ENCODE data around the gene LRRC70.

Gene LRRC70

GRCh38 chr5:62603934-62604333 lies 25.3 kb downstream of the LRRC70 start:
- Histone ChIP-seq H3K27me3 (ENCODE audit: insufficient read depth, insufficient read length) (no peaks in the 10 kb centered on the region), H3K4me3 (ENCODE audit: insufficient read length, low read depth) (no peak overlapping the region), H3K9me3 (ENCODE audit: insufficient read depth, low read length) (no peaks in the 10 kb centered on the region), H3K9ac (ENCODE audit: insufficient read length, low read depth) (no peak overlapping the region), H3K4me1 (ENCODE audit: insufficient read depth, insufficient read length) (no peaks in the 10 kb centered on the region), H3K36me3 (ENCODE audit: insufficient read depth, insufficient read length, low read length) (peaks cover 7% of the 10 kb centered on the region)
- no peak for DNase-seq (ENCODE audit: low read depth, low spot score)
- TF ChIP-seq ZNF274 (IDR thresholded peaks at IDR 0.05; ENCODE audit: low read depth, low read length): no peak
- no peak for TF ChIP-seq SUZ12 (IDR thresholded peaks at IDR 0.05; ENCODE audit: extremely low read depth, insufficient read depth, insufficient read length)
- TF ChIP-seq YY1 (IDR thresholded peaks at IDR 0.05; ENCODE audit: insufficient read depth, insufficient read length): no peak

DNA sequence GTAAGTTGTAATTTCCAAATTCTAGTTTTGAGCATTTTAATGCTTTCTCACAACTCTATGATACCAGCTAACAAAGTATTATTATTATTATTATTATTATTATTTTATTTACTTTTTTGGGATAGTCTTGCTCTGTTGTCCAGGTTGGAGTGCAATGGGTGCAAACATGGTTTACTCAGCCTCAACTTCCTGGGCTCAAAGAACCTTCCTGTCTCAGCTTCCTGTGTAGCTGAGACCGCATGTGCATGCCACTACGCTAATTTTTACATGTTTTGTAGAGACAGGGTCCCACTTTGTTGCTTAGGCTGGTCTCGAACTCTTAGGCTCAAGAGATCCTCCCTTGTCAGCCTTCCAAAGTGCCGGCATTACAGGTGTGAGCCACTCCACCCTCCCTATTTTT lies 27.0 kb downstream of the LRRC70 start:
- no peak overlapping the region for H3K4me3 ChIP-seq (ENCODE audit: insufficient read length, low read depth)
- no peak for DNase-seq (ENCODE audit: low read depth, low spot score)

DNA sequence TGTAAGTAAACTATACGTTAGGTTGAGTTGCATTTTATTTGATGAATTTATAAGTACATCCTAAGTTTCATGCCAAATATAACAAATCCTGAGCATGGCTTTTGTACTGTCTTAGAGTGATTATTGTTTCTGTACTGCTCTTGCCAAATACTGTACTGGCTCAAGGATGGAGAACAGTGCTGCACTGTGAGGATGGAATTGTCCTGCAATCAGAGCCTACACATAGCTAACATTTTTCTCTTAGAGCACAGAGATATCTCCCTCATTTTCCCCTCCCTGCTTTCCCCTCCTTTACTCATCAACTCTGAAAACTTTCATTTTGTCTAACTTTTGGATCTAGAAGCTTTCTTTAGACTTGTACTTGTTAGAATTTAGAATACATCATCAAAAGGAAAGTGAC lies 28.3 kb downstream of the LRRC70 start:
- Histone ChIP-seq H3K4me3 (ENCODE audit: insufficient read length, low read depth) (no peak overlapping the region), H3K4me1 (ENCODE audit: insufficient read depth, insufficient read length) (no peaks in the 10 kb centered on the region), H3K36me3 (ENCODE audit: insufficient read depth, insufficient read length, low read length) (peaks cover 10% of the 10 kb centered on the region), H3K9me3 (ENCODE audit: insufficient read depth, low read length) (no peaks in the 10 kb centered on the region), H3K9ac (ENCODE audit: insufficient read length, low read depth) (no peak overlapping the region), H3K27me3 (ENCODE audit: insufficient read depth, insufficient read length) (no peaks in the 10 kb centered on the region)
- TF ChIP-seq ZNF274 (IDR thresholded peaks at IDR 0.05; ENCODE audit: low read depth, low read length) (no peak), SUZ12 (IDR thresholded peaks at IDR 0.05; ENCODE audit: extremely low read depth, insufficient read depth, insufficient read length) (no peak), YY1 (IDR thresholded peaks at IDR 0.05; ENCODE audit: insufficient read depth, insufficient read length) (no peak)
- DNase-seq (ENCODE audit: low read depth, low spot score): no peak

More for the DNA sequence above, 27.0 kb downstream of the LRRC70 start:
- Histone ChIP-seq H3K36me3 (ENCODE audit: insufficient read depth, insufficient read length, low read length) (peaks cover 7% of the 10 kb centered on the region), H3K27me3 (ENCODE audit: insufficient read depth, insufficient read length) (no peaks in the 10 kb centered on the region), H3K9me3 (ENCODE audit: insufficient read depth, low read length) (no peaks in the 10 kb centered on the region), H3K4me1 (ENCODE audit: insufficient read depth, insufficient read length) (no peaks in the 10 kb centered on the region), H3K9ac (ENCODE audit: insufficient read length, low read depth) (no peak overlapping the region)
- TF ChIP-seq SUZ12 (IDR thresholded peaks at IDR 0.05; ENCODE audit: extremely low read depth, insufficient read depth, insufficient read length): no peak
- no peak for TF ChIP-seq ZNF274 (IDR thresholded peaks at IDR 0.05; ENCODE audit: low read depth, low read length)
- TF ChIP-seq YY1 (IDR thresholded peaks at IDR 0.05; ENCODE audit: insufficient read depth, insufficient read length): no peak

GRCh38 chr5:62607615-62608014 lies 29.0 kb downstream of the LRRC70 start:
- H3K9ac ChIP-seq (ENCODE audit: insufficient read length, low read depth): no peak overlapping the region
- DNase-seq (ENCODE audit: low read depth, low spot score): no peak
- no peaks in the 10 kb centered on the region for H3K4me1 ChIP-seq (ENCODE audit: insufficient read depth, insufficient read length)
- peaks cover 10% of the 10 kb centered on the region for H3K36me3 ChIP-seq (ENCODE audit: insufficient read depth, insufficient read length, low read length)
- TF ChIP-seq ZNF274 (IDR thresholded peaks at IDR 0.05; ENCODE audit: low read depth, low read length): no peak
- TF ChIP-seq SUZ12 (IDR thresholded peaks at IDR 0.05; ENCODE audit: extremely low read depth, insufficient read depth, insufficient read length): no peak
- H3K4me3 ChIP-seq (ENCODE audit: insufficient read length, low read depth): no peak overlapping the region
- H3K9me3 ChIP-seq (ENCODE audit: insufficient read depth, low read length): no peaks in the 10 kb centered on the region
- H3K27me3 ChIP-seq (ENCODE audit: insufficient read depth, insufficient read length): no peaks in the 10 kb centered on the region

DNA sequence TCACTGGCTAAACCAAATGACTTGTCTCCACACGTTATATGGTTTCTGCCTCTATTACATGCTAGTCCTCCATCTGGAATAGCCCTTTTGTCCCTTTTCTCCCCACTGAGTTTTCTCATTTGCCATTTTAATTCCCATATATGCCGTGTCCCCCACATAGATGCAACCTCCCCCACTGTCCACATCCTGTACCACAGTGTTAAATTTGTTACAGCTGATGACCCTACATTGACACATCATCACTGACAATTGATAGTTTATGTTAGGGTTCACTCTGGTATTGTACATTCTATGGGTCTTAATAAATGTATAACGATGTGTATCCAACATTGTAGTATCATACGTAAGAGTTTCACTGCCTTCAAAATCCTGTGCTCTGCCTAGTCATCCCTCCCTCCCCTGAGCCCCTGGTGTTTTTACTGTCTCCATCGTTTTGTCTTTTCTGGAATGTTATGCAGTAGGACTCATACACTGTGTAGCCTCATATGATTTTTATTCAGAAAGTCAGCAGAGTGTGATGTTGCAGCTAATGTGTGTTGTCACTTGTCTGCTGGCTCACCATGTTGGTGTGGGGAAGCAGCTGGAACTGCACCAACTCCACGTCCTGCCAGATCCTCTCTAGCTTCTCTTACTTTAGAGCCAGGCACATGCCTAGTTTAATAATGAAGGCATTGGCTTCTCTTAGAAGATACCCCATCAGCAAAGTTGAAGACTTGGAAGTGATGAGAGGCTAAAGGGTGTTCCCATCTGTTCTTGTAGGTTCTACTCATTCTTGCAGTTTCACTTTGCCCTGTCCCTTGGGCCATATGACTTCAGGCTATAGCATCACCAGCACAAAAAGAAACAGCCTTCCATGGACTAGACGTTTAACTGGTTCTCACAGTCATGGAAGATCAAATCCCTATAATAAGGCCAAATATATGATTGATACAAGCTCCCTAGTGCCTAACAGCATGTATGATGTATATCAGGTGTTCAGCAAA lies 30.2 kb downstream of the LRRC70 start:
- Histone ChIP-seq H3K4me1 (ENCODE audit: insufficient read depth, insufficient read length) (no peaks in the 10 kb centered on the region), H3K9ac (ENCODE audit: insufficient read length, low read depth) (no peak overlapping the region), H3K36me3 (ENCODE audit: insufficient read depth, insufficient read length, low read length) (peaks cover 3% of the 10 kb centered on the region), H3K9me3 (ENCODE audit: insufficient read depth, low read length) (no peaks in the 10 kb centered on the region), H3K27me3 (ENCODE audit: insufficient read depth, insufficient read length) (no peaks in the 10 kb centered on the region), H3K4me3 (ENCODE audit: insufficient read length, low read depth) (no peak overlapping the region)
- TF ChIP-seq ZNF274 (IDR thresholded peaks at IDR 0.05; ENCODE audit: low read depth, low read length) (no peak), YY1 (IDR thresholded peaks at IDR 0.05; ENCODE audit: insufficient read depth, insufficient read length) (no peak), SUZ12 (IDR thresholded peaks at IDR 0.05; ENCODE audit: extremely low read depth, insufficient read depth, insufficient read length) (no peak)
- no peak for DNase-seq (ENCODE audit: low read depth, low spot score)

GRCh38 chr5:62614355-62614754 lies 35.7 kb downstream of the LRRC70 start:
- Histone ChIP-seq H3K4me3 (ENCODE audit: insufficient read length, low read depth) (no peak overlapping the region), H3K9ac (ENCODE audit: insufficient read length, low read depth) (no peak overlapping the region), H3K27me3 (ENCODE audit: insufficient read depth, insufficient read length) (no peaks in the 10 kb centered on the region), H3K36me3 (ENCODE audit: insufficient read depth, insufficient read length, low read length) (peaks cover 6% of the 10 kb centered on the region), H3K9me3 (ENCODE audit: insufficient read depth, low read length) (peaks cover 6% of the 10 kb centered on the region; the same call in 1 of the 2 replicates), H3K4me1 (ENCODE audit: insufficient read depth, insufficient read length) (no peaks in the 10 kb centered on the region)
- DNase-seq (ENCODE audit: low read depth, low spot score): no peak
- TF ChIP-seq SUZ12 (IDR thresholded peaks at IDR 0.05; ENCODE audit: extremely low read depth, insufficient read depth, insufficient read length) (no peak), YY1 (IDR thresholded peaks at IDR 0.05; ENCODE audit: insufficient read depth, insufficient read length) (no peak), ZNF274 (IDR thresholded peaks at IDR 0.05; ENCODE audit: low read depth, low read length) (no peak)

GRCh38 chr5:62616615-62617277 lies 38.1 kb downstream of the LRRC70 start:
- Histone ChIP-seq H3K9me3 (ENCODE audit: insufficient read depth, low read length) (peaks cover 6% of the 10 kb centered on the region; the same call in 1 of the 2 replicates), H3K36me3 (ENCODE audit: insufficient read depth, insufficient read length, low read length) (peaks cover 3% of the 10 kb centered on the region), H3K4me1 (ENCODE audit: insufficient read depth, insufficient read length) (no peaks in the 10 kb centered on the region), H3K27me3 (ENCODE audit: insufficient read depth, insufficient read length) (no peaks in the 10 kb centered on the region), H3K4me3 (ENCODE audit: insufficient read length, low read depth) (no peak overlapping the region), H3K9ac (ENCODE audit: insufficient read length, low read depth) (no peak overlapping the region)
- TF ChIP-seq YY1 (IDR thresholded peaks at IDR 0.05; ENCODE audit: insufficient read depth, insufficient read length) (no peak), ZNF274 (IDR thresholded peaks at IDR 0.05; ENCODE audit: low read depth, low read length) (no peak), SUZ12 (IDR thresholded peaks at IDR 0.05; ENCODE audit: extremely low read depth, insufficient read depth, insufficient read length) (no peak)
- DNase-seq (ENCODE audit: low read depth, low spot score): no peak
